IMR-90 (cell line): ENCODE data around the gene ST3GAL3.

Experiments used
- CTCF ChIP-seq: conservative IDR thresholded peaks from 2 replicates; pipeline ENCODE4 v1.5.1; 2012; ENCODE audit warnings: mild to moderate bottlenecking, low read depth, low read length, improper control_type of control experiment
- MAFK ChIP-seq: IDR thresholded peaks from 2 replicates; pipeline ENCODE4 v1.6.1; 2012; ENCODE audit warnings: low read depth, low read length, improper control_type of control experiment
- POLR2A ChIP-seq: IDR thresholded peaks from 2 replicates; pipeline ENCODE4 v1.6.1; 2012; ENCODE audit warnings: mild to moderate bottlenecking, low read depth, low read length
- RFX5 ChIP-seq: IDR thresholded peaks from 2 replicates; pipeline ENCODE4 v1.8.0; 2012; ENCODE audit warnings: low read depth, mild to moderate bottlenecking, low read length, moderate library complexity
- SMC3 ChIP-seq: fragments of 150-350 bp; IDR thresholded peaks from 2 replicates; pipeline ENCODE4 v1.6.1; 2016; ENCODE audit warnings: low read depth, mild to moderate bottlenecking, antibody characterized with exemption, low read length, moderate library complexity

GRCh38 chr1:43935711-43936427 lies 228.5 kb downstream of the ST3GAL3 start:
- TF ChIP-seq CTCF (no peak), RFX5 (no peak), POLR2A (no peak), SMC3 (no peak), MAFK (no peak)
